Hepatocyte (in vitro differentiated cells): ENCODE data around the gene RNU6-9. TPM values are rescaled to one million over a fixed set of nuclear protein-coding genes. Genes with fewer than 3 reads are reported as not detected.

ENCODE experiments used
- DNase-seq: peaks from one replicate; pipeline ENCODE4 v3.0.0-alpha.2; 2016; ENCODE audit warnings: low spot score
- H2AFZ ChIP-seq: fragments of 200-600 bp; sonication (generic); 2 replicates; pipeline ENCODE4 v1.6.0; 2016; ENCODE audit warnings: antibody characterized with exemption, mild to moderate bottlenecking
- H3K27ac ChIP-seq: fragments of 200-600 bp; sonication (generic); 2 replicates; pipeline ENCODE4 v1.5.1; 2016; ENCODE audit warnings: mild to moderate bottlenecking
- H3K27me3 ChIP-seq: fragments of 200-600 bp; sonication (generic); 2 replicates; pipeline ENCODE4 v1.6.1; 2016
- H3K36me3 ChIP-seq: fragments of 200-600 bp; sonication (generic); replicated peaks from 2 replicates; pipeline ENCODE4 v1.5.1; 2016; ENCODE audit warnings: low read depth; ENCODE audit not compliant: insufficient read depth
- H3K4me1 ChIP-seq: fragments of 200-600 bp; sonication (generic); 2 replicates; pipeline ENCODE4 v1.5.1; 2016; ENCODE audit warnings: mild to moderate bottlenecking, moderate library complexity; ENCODE audit not compliant: insufficient read depth
- H3K4me2 ChIP-seq: fragments of 200-600 bp; sonication (generic); 2 replicates; pipeline ENCODE4 v1.6.0; 2016
- H3K4me3 ChIP-seq: fragments of 200-600 bp; sonication (generic); 2 replicates; pipeline ENCODE4 v1.5.1; 2016; ENCODE audit warnings: mild to moderate bottlenecking
- H3K79me2 ChIP-seq: fragments of 200-600 bp; sonication (generic); 2 replicates; pipeline ENCODE4 v1.6.0; 2017; ENCODE audit warnings: mild to moderate bottlenecking
- H3K9me2 ChIP-seq: fragments of 200-600 bp; sonication (generic); replicated peaks from 2 replicates; pipeline ENCODE4 v1.6.0; 2017; ENCODE audit warnings: mild to moderate bottlenecking; ENCODE audit not compliant: insufficient read depth
- H3K9me3 ChIP-seq: fragments of 200-600 bp; sonication (generic); 2 replicates; pipeline ENCODE4 v1.5.1; 2016; ENCODE audit warnings: low read depth, mild to moderate bottlenecking
- H4K20me1 ChIP-seq: fragments of 200-600 bp; sonication (generic); 2 replicates; pipeline ENCODE4 v1.6.0; 2016; ENCODE audit warnings: mild to moderate bottlenecking; ENCODE audit not compliant: insufficient read depth, poor library complexity, severe bottlenecking
- CTCF ChIP-seq: fragments of 200-600 bp; sonication (generic); IDR thresholded peaks from 2 replicates; pipeline ENCODE4 v1.5.1; 2016; ENCODE audit warnings: antibody characterized with exemption, mild to moderate bottlenecking; ENCODE audit not compliant: poor library complexity
- EZH2 ChIP-seq: fragments of 200-600 bp; sonication (generic); IDR thresholded peaks from 2 replicates; pipeline ENCODE4 v1.6.1; 2016; ENCODE audit warnings: antibody characterized with exemption, mild to moderate bottlenecking, borderline replicate concordance
- EZH2phosphoT487 ChIP-seq: fragments of 200-600 bp; sonication (generic); IDR thresholded peaks from one replicate; pipeline ENCODE4 v1.6.1; 2018; ENCODE audit warnings: antibody characterized with exemption, mild to moderate bottlenecking, low read depth, moderate library complexity; ENCODE audit not compliant: unreplicated experiment, severe bottlenecking
- WGBS: methylation state at CpG from one replicate; pipeline ENCODE4 v1.1.6; 2016; ENCODE audit warnings: low lambda C conversion rate; ENCODE audit errors: missing lambda C conversion rate; 5-methylcytosine and 5-hydroxymethylcytosine counted together
- polyA plus RNA-seq: library from polyadenylated mRNA; unstranded; fragments of >200 nt; fragmentation: Nextera tagmentation; extraction: Ambion mirVana; gene quantifications from 2 replicates; pipeline ENCODE4 v1.2.1, GENCODE V29; 2016
- total RNA-seq: library from RNA; depleted of rRNA; stranded (reverse); fragments of >200 nt; gene quantifications from 2 replicates; pipeline ENCODE4 v1.2.3, GENCODE V29; 2014

RNU6-9 gene
- total and polyA plus RNA-seq, 2 experiments from 2014 or later: not detected

GRCh38 chr19:870314-870713 is 23.0 kb upstream of the RNU6-9 start:
- no peak for DNase-seq
- no peaks in the 10 kb centered on the region for H3K4me1 ChIP-seq
- TF ChIP-seq EZH2: no peak
- TF ChIP-seq EZH2phosphoT487: no peak
- no peak for TF ChIP-seq CTCF
- no peaks in the 10 kb centered on the region for H3K9me2 ChIP-seq
- no peak overlapping the region for H3K27ac ChIP-seq
- H3K27me3 ChIP-seq: no peaks in the 10 kb centered on the region
- no peak overlapping the region for H3K4me3 ChIP-seq
- H4K20me1 ChIP-seq: no peaks in the 10 kb centered on the region
- no peak overlapping the region for H3K4me2 ChIP-seq
- 96% methylated on average over 8 of the region's 8 CpGs for WGBS
- no peaks in the 10 kb centered on the region for H3K79me2 ChIP-seq
- no peaks in the 10 kb centered on the region for H3K9me3 ChIP-seq
- H2AFZ ChIP-seq: no peak overlapping the region
- H3K36me3 ChIP-seq: no peaks in the 10 kb centered on the region

GRCh38 chr19:870963-871401 is 22.3 kb upstream of the RNU6-9 start:
- Histone ChIP-seq H2AFZ (no peak overlapping the region), H3K79me2 (no peaks in the 10 kb centered on the region), H3K9me3 (no peaks in the 10 kb centered on the region), H3K4me3 (no peak overlapping the region), H3K36me3 (no peaks in the 10 kb centered on the region), H3K4me2 (no peak overlapping the region), H3K27me3 (no peaks in the 10 kb centered on the region), H3K27ac (no peak overlapping the region), H3K9me2 (no peaks in the 10 kb centered on the region), H4K20me1 (no peaks in the 10 kb centered on the region), H3K4me1 (no peaks in the 10 kb centered on the region)
- DNase-seq: no peak
- TF ChIP-seq EZH2: no peak
- TF ChIP-seq CTCF: no peak
- 90% methylated on average over 20 of the region's 28 CpGs for WGBS

GRCh38 chr19:871446-872265 is 21.6 kb upstream of the RNU6-9 start:
- Histone ChIP-seq H3K27me3 (no peaks in the 10 kb centered on the region), H2AFZ (no peak overlapping the region), H3K4me2 (peak overlapping the region; percentile 19), H3K36me3 (no peaks in the 10 kb centered on the region), H3K4me1 (no peaks in the 10 kb centered on the region), H3K79me2 (no peaks in the 10 kb centered on the region), H3K9me3 (no peaks in the 10 kb centered on the region), H3K9me2 (no peaks in the 10 kb centered on the region), H3K27ac (peak overlapping the region; percentile 30), H3K4me3 (no peak overlapping the region), H4K20me1 (no peaks in the 10 kb centered on the region)
- no peak for DNase-seq
- 74% methylated on average over 10 of the region's 33 CpGs for WGBS
- TF ChIP-seq CTCF (no peak), EZH2 (no peak), EZH2phosphoT487 (no peak)
